EH (cell line): ENCODE results near the gene NXPH2.
"Not testable (repeated sequence)": the region's sequence is repeated elsewhere in the genome, so short reads cannot be mapped to it uniquely, and the experiment has no call there.

Experiments
- DNase-seq: peaks from one replicate; pipeline ENCODE4 v3.0.0-alpha.2; 2015; ENCODE audit warnings: low read depth

NXPH2 gene

GRCh38 chr2:138708682-138709241 lies 71.4 kb downstream of the NXPH2 start:
- DNase-seq, result peak; percentile 32

- peak; percentile 64 for DNase-seq
Measured at GRCh38 chr2:138707392-138708074, 72.7 kb downstream of the NXPH2 start.

GRCh38 chr2:138703242-138703641 lies 76.9 kb downstream of the NXPH2 start:
- no peak for DNase-seq

GRCh38 chr2:138700716-138701115 lies 79.5 kb downstream of the NXPH2 start:
- DNase-seq, result no peak

GRCh38 chr2:138699421-138699820 lies 80.8 kb downstream of the NXPH2 start:
- no peak for DNase-seq

DNA sequence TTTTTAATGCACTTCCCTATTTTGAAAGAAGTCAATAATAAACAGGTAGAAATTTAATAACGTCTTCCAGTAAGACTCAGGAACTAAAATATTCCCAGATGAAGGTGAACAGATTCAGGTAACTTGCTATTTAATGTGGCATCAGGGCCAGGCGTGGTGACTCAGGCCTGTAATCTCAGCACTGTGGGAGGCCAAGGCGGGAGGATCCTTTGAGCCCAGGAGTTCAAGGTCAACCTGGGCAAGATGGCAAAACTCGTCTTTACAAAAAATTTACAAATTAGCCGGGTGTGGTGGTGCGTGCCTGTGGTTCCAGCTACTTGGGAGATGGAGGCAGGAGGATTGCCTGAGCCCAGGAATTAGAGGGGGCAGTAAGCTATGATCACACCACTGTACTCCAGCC lies 81.8 kb downstream of the NXPH2 start:
- no peak for DNase-seq

DNA sequence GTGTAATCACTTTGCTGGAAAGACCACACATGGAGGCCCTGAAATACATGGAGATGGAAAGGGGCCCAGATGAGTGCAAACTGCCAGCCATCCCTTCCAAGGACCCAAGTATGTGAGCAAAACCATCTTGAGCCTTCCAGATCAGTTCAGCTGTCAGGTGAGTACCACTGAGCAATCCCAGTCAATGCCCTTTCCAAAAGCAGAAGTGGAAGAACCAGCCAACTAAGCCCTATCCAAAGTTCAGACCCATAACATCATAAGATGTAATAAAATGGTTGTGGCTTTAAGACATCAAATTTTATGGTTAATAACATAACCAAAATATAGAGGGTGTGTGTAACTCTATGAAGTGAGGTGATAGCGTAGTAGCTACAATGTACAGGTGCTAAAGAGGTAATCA lies 88.5 kb downstream of the NXPH2 start:
- no peak for DNase-seq

- no peak for DNase-seq
Measured at GRCh38 chr2:138689705-138690104, 90.5 kb downstream of the NXPH2 start.

GRCh38 chr2:138682163-138682562 lies 98.0 kb downstream of the NXPH2 start:
- DNase-seq, result no peak

DNA sequence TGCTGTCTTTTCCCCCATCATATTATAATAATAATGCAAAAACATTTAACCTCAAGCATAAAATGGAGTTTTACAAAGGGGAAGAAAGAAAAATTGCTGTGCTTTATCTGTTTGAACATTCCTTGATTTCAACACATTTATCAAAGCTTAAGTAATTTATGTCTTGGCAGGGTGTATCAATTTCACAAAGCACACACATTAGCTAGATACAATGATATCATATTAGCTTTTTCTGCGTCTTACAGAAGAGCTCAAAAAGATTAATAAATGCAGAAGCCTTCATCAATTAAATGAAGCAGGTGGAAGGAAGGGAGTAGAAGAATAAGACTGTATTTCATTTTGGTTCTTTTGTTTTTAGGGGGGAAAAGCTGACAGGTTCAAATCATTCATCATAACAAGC lies 103.0 kb downstream of the NXPH2 start:
- DNase-seq, result no peak

DNA sequence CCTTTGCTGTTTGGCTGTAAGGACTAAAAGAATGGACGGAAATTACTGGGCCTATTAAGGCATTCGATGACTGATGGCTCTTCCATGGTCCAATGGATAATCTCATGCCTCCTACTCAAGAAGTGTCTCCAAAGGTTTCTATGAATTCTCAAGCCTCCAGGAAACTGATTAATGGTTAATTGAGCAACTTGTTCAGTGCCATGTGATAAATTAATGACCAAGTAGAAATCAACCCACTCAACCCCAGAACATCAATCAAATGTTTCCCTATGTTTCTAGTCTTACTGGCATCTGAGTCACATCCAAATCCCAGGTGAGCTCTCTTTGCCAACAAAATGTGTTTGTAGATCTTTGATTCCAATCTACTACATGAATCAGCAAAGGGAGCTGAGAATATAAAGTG lies 103.6 kb downstream of the NXPH2 start:
- no peak for DNase-seq

GRCh38 chr2:138671566-138671965 lies 108.6 kb downstream of the NXPH2 start:
- no peak for DNase-seq

DNA sequence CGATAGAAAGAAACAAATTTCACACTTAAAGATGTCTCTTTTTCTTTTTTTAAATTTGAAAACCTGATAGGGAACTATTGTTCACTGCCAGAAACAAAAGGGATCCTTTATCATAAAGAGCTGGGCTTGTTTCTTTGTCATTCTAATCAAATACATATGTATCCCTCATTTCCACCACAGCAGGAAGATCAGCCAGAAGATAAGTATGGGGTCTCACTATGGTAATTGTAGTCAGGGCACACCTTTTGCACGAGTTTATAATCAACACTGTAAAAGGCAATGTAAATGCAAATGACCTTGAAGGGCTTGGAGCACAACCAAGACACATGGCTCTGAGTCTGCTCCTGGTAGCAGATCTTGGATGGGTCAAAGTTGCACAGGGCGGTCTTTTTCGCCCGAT lies 109.5 kb downstream of the NXPH2 start:
- DNase-seq, result no peak

GRCh38 chr2:138665937-138666336 lies 114.3 kb downstream of the NXPH2 start:
- no peak for DNase-seq

DNA sequence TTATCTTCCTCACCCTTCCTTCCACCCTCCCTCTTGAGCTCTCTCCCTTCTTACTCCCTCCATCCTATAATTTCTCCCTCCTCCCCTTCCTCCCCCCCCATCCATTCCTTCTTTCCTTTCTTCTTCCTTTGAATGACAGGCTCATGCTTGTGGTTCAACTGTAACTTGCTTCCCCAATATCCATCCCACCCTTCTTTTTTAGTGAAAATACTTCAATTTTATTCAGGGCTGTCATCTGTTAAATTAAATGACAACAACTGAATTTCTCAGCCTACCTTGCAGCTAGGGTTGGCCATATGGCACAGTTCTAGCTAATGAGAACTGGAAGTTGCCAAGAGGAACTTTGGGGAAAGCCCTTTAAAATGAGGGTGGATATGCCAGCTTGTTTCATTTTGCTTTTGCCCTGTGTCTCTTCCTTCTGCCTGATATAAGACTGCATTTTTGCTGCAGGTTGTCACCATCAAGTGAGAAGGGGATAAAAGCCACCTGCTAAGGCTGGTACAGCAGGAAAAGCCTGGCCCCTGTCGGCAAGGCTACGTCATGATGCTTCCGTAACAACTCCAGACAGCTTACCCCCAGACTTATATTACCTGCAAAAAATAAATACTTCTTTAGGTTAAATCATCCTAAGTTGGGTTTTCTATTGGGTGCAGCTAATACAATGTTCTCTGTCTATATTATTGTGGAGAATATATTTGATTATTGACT lies 121.8 kb downstream of the NXPH2 start:
- no peak for DNase-seq

DNA sequence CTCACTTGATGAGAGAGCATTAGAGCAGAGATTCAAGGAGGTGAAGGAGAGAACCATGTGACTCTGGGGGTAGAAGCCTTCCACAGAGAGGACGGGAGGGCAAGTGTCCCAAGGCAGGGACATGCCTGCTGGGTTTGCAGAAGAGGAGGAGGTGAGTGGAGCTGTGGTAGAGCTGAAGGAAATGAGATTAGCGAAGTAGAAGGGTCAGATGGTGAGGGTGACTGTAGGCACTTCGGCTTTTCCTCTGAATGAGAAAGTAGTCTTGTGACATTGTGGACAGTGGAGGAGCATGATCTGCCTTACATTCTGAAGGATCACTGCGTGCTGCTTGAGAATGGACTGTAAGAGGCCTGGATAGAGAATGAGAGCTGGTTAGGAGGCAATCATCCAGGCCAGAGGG lies 126.0 kb downstream of the NXPH2 start:
- no peak for DNase-seq

DNA sequence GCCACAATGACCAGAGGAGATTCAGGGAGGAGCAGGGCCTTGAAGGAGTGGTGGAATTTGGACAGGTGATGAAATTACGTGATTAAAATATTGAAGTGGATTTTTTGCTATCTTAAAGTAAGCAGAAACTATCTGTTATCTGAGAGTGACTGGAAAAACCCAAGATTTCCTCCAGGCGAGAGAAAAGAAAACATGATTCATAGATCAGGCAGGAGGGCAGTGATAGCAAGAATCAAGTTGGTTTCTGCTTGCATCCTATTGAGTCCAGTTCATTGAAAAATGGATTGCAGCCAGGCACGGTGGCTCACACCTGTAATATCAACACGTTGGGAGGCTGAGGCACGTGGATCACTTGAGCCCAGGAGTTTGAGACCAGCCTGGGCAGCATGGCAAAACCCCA lies 127.8 kb downstream of the NXPH2 start:
- DNase-seq, result no peak

DNA sequence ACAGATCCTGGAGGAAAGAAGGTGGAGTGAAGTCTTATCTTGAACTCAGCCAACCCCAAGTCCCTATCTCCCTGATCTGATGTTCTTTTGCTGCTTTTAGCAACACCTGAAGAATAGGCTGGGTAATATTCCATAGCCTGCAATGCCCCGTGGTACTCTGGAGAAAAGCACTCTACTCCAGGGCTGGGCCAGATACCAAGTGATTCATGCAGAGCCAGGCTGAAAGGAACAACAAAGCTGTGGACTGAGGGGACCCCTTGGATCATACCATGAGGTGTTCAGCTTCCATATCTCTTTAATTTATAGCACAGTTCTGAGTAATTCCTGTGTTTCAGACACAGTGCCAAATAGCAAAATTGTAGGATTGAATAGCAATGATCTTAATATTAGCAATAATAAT lies 130.6 kb downstream of the NXPH2 start:
- no peak for DNase-seq

DNA sequence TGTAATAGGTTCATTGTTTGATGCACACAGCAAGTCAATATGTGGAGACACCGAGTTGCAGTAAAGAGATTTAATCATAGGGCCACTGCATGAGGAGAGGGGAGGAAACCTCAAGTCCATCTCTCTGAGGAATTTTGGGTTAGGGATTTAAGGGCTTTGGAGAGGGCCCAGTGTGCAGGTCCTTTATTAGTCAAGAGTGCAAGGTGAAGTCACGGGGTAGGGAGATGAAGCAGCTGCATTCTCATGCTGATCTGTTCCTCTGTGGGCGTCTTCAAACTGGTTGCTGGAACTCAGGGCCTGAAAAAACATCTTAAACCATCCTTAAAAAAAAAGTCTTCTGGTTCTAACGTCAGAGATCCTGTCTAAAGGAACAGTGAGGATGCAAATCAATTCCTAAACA lies 131.6 kb downstream of the NXPH2 start:
- no peak for DNase-seq

DNA sequence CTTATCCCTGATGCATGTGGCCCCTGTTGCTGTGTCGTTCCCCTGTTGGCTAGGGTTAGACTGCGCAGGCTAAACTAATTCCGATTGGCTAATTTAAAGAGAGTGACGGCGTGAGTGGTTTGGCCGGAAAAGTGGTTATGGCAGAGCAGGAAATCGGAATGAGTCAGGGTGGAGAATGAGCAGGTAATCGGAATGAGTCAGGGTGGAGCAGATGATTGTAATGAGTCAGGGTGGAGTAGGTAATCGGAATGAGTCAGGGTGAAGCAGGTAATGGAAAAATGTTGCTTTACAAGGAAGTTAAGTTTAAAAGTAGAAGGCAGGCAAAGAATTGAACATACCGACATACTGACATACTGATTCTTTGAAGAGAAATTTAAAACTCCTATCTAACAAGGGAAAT lies 135.4 kb downstream of the NXPH2 start:
- not testable (repeated sequence) for DNase-seq

DNA sequence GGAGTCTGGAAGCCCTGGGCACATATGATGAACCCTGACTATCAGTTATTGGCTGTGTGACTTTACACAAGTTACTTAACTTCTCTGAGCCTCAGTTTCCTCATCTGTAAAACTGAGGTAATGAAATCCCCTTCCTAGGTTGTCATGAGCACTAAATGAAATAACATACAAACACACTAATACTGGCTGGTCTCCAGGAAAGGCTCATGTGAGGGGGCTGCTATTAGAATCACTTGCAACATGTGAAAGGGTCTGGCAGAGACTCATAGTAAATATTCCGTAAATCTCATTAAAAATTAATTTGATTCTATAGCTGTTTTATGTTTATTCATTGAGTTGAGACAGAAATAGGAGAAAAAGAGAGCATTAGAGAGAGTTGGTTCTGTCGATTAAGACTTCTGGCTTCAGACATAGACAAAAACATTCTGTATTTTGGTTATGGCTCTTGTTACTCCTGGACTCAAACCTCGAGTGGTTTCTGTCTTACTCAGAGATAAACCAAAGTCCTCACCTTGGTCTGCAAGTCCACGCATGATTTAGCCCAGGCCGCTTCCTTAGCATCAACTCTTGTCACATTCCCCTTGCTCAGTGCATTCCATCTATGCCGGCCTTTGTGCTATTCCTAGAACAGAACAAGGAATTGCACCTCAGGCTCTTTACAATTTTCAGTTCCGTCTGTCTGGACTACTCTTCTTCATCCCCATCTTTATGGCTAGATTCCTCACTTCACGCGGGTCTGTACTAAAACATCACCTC lies 139.1 kb downstream of the NXPH2 start:
- no peak for DNase-seq

DNA sequence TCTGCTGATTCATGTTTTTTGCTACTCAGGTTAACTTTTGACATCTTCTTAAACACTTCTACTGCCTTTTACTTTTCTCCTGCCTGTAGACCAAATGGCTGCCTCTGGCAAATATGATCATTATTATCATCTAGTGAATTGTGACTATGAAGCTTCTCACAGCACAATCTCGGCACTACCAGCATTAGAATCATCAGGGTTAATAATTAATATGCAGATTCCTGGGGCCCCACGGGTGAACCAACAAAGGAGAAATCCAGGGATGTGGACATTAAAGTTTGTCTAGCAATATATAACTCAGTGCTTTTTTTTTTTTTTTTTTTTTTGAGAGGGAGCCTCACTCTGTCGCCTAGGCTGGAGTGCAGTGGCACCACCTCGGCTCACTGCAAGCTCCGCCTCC lies 142.5 kb downstream of the NXPH2 start:
- DNase-seq, result no peak

- DNase-seq, result no peak
Measured at GRCh38 chr2:138637061-138637460, 143.1 kb downstream of the NXPH2 start.
